ENCODE results near the gene HPDL.
"Not testable (repeated sequence)": the region's sequence is repeated elsewhere in the genome, so short reads cannot be mapped to it uniquely, and the experiment has no call there.

HPDL gene

GRCh38 chr1:45359882-45360513 lies 33.3 kb downstream of the HPDL start:
- no peak overlapping the region for H3K4me3 ChIP-seq (ENCODE audit: low read depth, low read length)
- TF ChIP-seq CTCF (IDR thresholded peaks at IDR 0.05; ENCODE audit: low read depth, low read length) = peak; percentile 59
- in situ Hi-C loops (cut with HindIII; ENCODE audit: low sequenced_read_pairs) = no loop called here
- DNase-seq (ENCODE audit: low read depth, low spot score) = peak; percentile 69

- in situ Hi-C loops (cut with HindIII; ENCODE audit: low sequenced_read_pairs); H3K4me3 ChIP-seq (ENCODE audit: low read depth, low read length): not testable (repeated sequence)
- DNase-seq (ENCODE audit: low read depth, low spot score) = peak; percentile 38
Observed at GRCh38 chr1:45360981-45361380, 34.3 kb downstream of the HPDL start.

GRCh38 chr1:45364294-45364693 lies 37.6 kb downstream of the HPDL start:
- no peak for TF ChIP-seq CTCF (IDR thresholded peaks at IDR 0.05; ENCODE audit: low read depth, low read length)
- DNase-seq (ENCODE audit: low read depth, low spot score) = no peak
- in situ Hi-C loops (cut with HindIII; ENCODE audit: low sequenced_read_pairs) = no loop called here
- H3K4me3 ChIP-seq (ENCODE audit: low read depth, low read length) = no peak overlapping the region

- in situ Hi-C loops (cut with HindIII; ENCODE audit: low sequenced_read_pairs) = no loop called here
- H3K4me3 ChIP-seq (ENCODE audit: low read depth, low read length) = no peak overlapping the region
- TF ChIP-seq CTCF (IDR thresholded peaks at IDR 0.05; ENCODE audit: low read depth, low read length) = no peak
- no peak for DNase-seq (ENCODE audit: low read depth, low spot score)
Observed at GRCh38 chr1:45365051-45365450, 38.4 kb downstream of the HPDL start.

GRCh38 chr1:45370575-45370974 lies 43.9 kb downstream of the HPDL start:
- TF ChIP-seq CTCF (IDR thresholded peaks at IDR 0.05; ENCODE audit: low read depth, low read length) = no peak
- no peak overlapping the region for H3K4me3 ChIP-seq (ENCODE audit: low read depth, low read length)
- DNase-seq (ENCODE audit: low read depth, low spot score) = no peak
- in situ Hi-C loops (cut with HindIII; ENCODE audit: low sequenced_read_pairs) = no loop called here

- H3K4me3 ChIP-seq (ENCODE audit: low read depth, low read length) = no peak overlapping the region
- in situ Hi-C loops (cut with HindIII; ENCODE audit: low sequenced_read_pairs) = no loop called here
- TF ChIP-seq CTCF (IDR thresholded peaks at IDR 0.05; ENCODE audit: low read depth, low read length) = no peak
- no peak for DNase-seq (ENCODE audit: low read depth, low spot score)
Observed at GRCh38 chr1:45373573-45373972, 46.9 kb downstream of the HPDL start.

GRCh38 chr1:45375104-45376090 lies 48.7 kb downstream of the HPDL start:
- in situ Hi-C loops (cut with HindIII; ENCODE audit: low sequenced_read_pairs) = no loop called here
- DNase-seq (ENCODE audit: low read depth, low spot score) = no peak
- H3K4me3 ChIP-seq (ENCODE audit: low read depth, low read length) = no peak overlapping the region
- no peak for TF ChIP-seq CTCF (IDR thresholded peaks at IDR 0.05; ENCODE audit: low read depth, low read length)

Measured in astrocyte of the spinal cord (primary cell).